Spleen (tissue), 7 donors: ENCODE results near the gene ZNF146.

ENCODE experiments used
- POLR2AphosphoS5 ChIP-seq, 3 donors: sonication (generic); formaldehyde crosslinking; IDR thresholded peaks; one replicate each; pipeline ENCODE4 v1.5.1; 2017; ENCODE audit warnings: antibody characterized with exemption in 3 of 3
- TF ChIP-seq, protein P1 (sequence below), 11 experiments: fragments of 200-600 bp in 7 of 11; fragments of 450-650 bp in 4 of 11; sonication (generic) in 4 of 11; IDR thresholded peaks in 8 of 11; conservative IDR thresholded peaks in 3 of 11; 1 replicate in 7 of 11; 2 replicates in 4 of 11; pipeline versions ENCODE4 v1.4.0 to v1.8.0; 2016 to 2021; ENCODE audit warnings: antibody characterized with exemption in 11 of 11, inconsistent platforms in 4 of 11, mild to moderate bottlenecking in 1 of 11
- donor health status: DM: no; HTN: no; CAD: no; lungs with moderate emphysema.
- donor health status: DM: no; HTN: no; CAD: no.
- donor health status: DM: no; HTN: no; CAD: no.

DNA sequence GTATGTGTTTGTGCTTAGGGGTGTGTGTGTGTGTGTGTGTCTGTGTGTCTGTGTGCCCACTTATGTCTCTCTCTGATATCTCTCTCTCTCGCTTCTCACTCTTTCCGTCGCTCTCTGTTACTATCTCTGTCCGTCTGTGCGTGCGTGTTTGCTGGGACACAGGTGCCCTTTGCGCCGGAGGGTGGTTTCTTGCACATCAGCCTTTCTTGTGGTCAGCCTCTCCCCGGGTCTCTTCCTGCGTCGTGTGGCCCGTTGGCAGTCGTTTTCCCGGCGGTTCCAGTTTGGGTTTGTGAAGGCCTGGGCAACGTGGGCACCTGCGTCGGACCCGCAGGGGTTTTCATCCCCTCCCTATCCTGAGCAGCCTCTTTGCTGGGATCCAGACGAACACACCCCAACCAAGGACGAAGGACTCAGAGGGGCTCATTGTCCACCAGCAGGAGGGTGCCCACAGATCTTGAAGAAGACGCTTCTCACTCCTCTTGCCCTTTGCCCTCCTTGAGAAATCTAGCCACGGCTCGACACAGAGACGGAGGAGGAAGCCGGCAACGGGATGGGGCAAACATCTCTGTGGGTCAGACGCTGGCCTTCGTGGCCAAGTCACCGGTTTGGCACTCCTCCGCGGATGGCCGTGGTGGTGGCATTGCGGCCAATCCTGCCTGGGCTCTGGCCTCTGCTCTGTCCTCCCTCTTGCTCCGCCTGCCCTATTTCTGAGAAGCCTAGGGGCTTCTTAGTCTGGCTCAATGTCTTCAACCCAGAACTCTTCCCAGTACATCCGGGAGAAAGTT, 52.3 kb downstream of the ZNF146 start:
- TF ChIP-seq POLR2AphosphoS5 (IDR thresholded peaks at IDR 0.05): no peak
- TF ChIP-seq, protein P1, sequence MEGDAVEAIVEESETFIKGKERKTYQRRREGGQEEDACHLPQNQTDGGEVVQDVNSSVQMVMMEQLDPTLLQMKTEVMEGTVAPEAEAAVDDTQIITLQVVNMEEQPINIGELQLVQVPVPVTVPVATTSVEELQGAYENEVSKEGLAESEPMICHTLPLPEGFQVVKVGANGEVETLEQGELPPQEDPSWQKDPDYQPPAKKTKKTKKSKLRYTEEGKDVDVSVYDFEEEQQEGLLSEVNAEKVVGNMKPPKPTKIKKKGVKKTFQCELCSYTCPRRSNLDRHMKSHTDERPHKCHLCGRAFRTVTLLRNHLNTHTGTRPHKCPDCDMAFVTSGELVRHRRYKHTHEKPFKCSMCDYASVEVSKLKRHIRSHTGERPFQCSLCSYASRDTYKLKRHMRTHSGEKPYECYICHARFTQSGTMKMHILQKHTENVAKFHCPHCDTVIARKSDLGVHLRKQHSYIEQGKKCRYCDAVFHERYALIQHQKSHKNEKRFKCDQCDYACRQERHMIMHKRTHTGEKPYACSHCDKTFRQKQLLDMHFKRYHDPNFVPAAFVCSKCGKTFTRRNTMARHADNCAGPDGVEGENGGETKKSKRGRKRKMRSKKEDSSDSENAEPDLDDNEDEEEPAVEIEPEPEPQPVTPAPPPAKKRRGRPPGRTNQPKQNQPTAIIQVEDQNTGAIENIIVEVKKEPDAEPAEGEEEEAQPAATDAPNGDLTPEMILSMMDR (IDR thresholded peaks at IDR 0.05 in 8 of 11, conservative IDR thresholded peaks at IDR 0.05 in 3 of 11): no peak
